HepG2 (cell line): ENCODE results near the gene TEKT5. TPM values are rescaled to one million over a fixed set of nuclear protein-coding genes. Genes with fewer than 3 reads are reported as not detected.

Experiments
- CREB3 ChIP-seq: sonication (generic); formaldehyde crosslinking; IDR thresholded peaks from 2 replicates; pipeline ENCODE4 v1.5.0; 2020; ENCODE audit warnings: missing genetic modification reagents
- FOSL2 ChIP-seq: sonication (generic); formaldehyde crosslinking; IDR thresholded peaks from 2 replicates; pipeline ENCODE4 v1.4.0; 2020; ENCODE audit warnings: missing genetic modification reagents
- JUNB ChIP-seq: sonication (generic); formaldehyde crosslinking; IDR thresholded peaks from 2 replicates; pipeline ENCODE4 v1.8.0; 2022; ENCODE audit warnings: missing genetic modification reagents, mild to moderate bottlenecking, borderline replicate concordance
- KDM4B ChIP-seq: sonication (generic); formaldehyde crosslinking; IDR thresholded peaks from 2 replicates; pipeline ENCODE4 v1.4.0; 2020; ENCODE audit warnings: missing genetic modification reagents
- PHF8 ChIP-seq: sonication (generic); formaldehyde crosslinking; IDR thresholded peaks from 2 replicates; pipeline ENCODE4 v1.5.0; 2020; ENCODE audit warnings: missing genetic modification reagents
- RXRA ChIP-seq: sonication (generic); formaldehyde crosslinking; IDR thresholded peaks from 2 replicates; pipeline ENCODE4 v1.5.1; 2020; ENCODE audit warnings: missing genetic modification reagents
- SYNCRIP ChIP-seq: fragments of 200-400 bp; formaldehyde crosslinking; IDR thresholded peaks from 2 replicates; pipeline ENCODE4 v1.6.1; 2018; ENCODE audit warnings: mild to moderate bottlenecking, low read depth, low read length; ENCODE audit not compliant: insufficient read depth
- ZNF142 ChIP-seq: sonication (generic); formaldehyde crosslinking; IDR thresholded peaks from 2 replicates; pipeline ENCODE4 v1.4.0; 2020; ENCODE audit warnings: missing genetic modification reagents
- ZNF44 ChIP-seq: sonication (generic); formaldehyde crosslinking; IDR thresholded peaks from 2 replicates; pipeline ENCODE4 v1.5.1; 2020; ENCODE audit warnings: mild to moderate bottlenecking, missing genetic modification reagents
- ZNF574 ChIP-seq: sonication (generic); formaldehyde crosslinking; IDR thresholded peaks from 2 replicates; pipeline ENCODE4 v1.4.0; 2020; ENCODE audit warnings: missing genetic modification reagents
- ZNF609 ChIP-seq: sonication (generic); formaldehyde crosslinking; IDR thresholded peaks from 2 replicates; pipeline ENCODE4 v1.4.0; 2020; ENCODE audit warnings: mild to moderate bottlenecking, missing genetic modification reagents, borderline replicate concordance
- ZNF670 ChIP-seq: sonication (generic); formaldehyde crosslinking; IDR thresholded peaks from 2 replicates; pipeline ENCODE4 v1.8.0; 2022; ENCODE audit warnings: mild to moderate bottlenecking, missing genetic modification reagents, borderline replicate concordance
- ZNF788 ChIP-seq: sonication (generic); formaldehyde crosslinking; IDR thresholded peaks from 2 replicates; pipeline ENCODE4 v1.5.0; 2020; ENCODE audit warnings: mild to moderate bottlenecking, missing genetic modification reagents, borderline replicate concordance
- polyA plus RNA-seq, 8 experiments: library from polyadenylated mRNA; depleted of rRNA in 3 of 8; stranded (reverse) in 7 of 8; unstranded in 1 of 8; fragments of >200 nt; fragmentation: Illumina TruSeq in 4 of 8; extraction: Trizol in 4 of 8; gene quantifications; 2 replicates each; pipeline versions ENCODE4 v1.2.1 to v1.2.3, GENCODE V29; 2011 to 2016; ENCODE audit warnings: low read depth in 4 of 8, missing spikeins in 1 of 8, mixed read lengths in 1 of 8; ENCODE audit not compliant: insufficient read depth in 1 of 8
- total RNA-seq, 5 experiments: library from RNA; depleted of rRNA; stranded (reverse); fragments of >200 nt; fragmentation: Illumina TruSeq; extraction: Trizol; gene quantifications; 2 replicates each; pipeline ENCODE4 v1.2.3, GENCODE V29; 2016; ENCODE audit warnings: low read depth in 1 of 5

The TEKT5 gene
- total and polyA plus RNA-seq, 2 of the 13 experiments (the other 11 are each of a cell fraction or from before 2014, with no cell fraction given) = 0.16 TPM; not detected in 1

- TF ChIP-seq ZNF574 (CRISPR knock-in tag) (0 out of 2 replicates have a peak, but pooled peaks have one; percentile 9), FOSL2 (CRISPR knock-in tag) (peak; percentile 38; the same call in 1 of the 2 replicates), RXRA (CRISPR knock-in tag) (peak; percentile 75), ZNF142 (no peak), PHF8 (0 out of 2 replicates have a peak, but pooled peaks have one; percentile 24), ZNF788 (peak; percentile 62), SYNCRIP (no peak), ZNF44 (peak; percentile 56; the same call in 1 of the 2 replicates), CREB3 (CRISPR knock-in tag) (no peak), JUNB (CRISPR knock-in tag) (no peak), KDM4B (CRISPR knock-in tag) (no peak), ZNF670 (no peak), ZNF609 (peak; percentile 75; the same call in 1 of the 2 replicates)
These were observed 93.0 kb downstream of the TEKT5 start (continued) for GRCh38 chr16:10601444-10602408.
